Hindlimb muscle (tissue), 1 donor: ENCODE results near the gene DECR2. TPM values are rescaled to one million over a fixed set of nuclear protein-coding genes. Genes with fewer than 3 reads are reported as not detected.
"Not testable (repeated sequence)": the region's sequence is repeated elsewhere in the genome, so short reads cannot be mapped to it uniquely, and the experiment has no call there.

Experiments used
- DNase-seq: peaks from one replicate; pipeline ENCODE4 v3.0.0-alpha.2; 2013
- polyA plus RNA-seq: library from polyadenylated mRNA; unstranded; fragments of 120-200 nt; gene quantifications from one replicate; pipeline ENCODE4 v1.2.1, GENCODE V29; 2013; ENCODE audit not compliant: insufficient read length

DECR2 gene
- polyA plus RNA-seq, 1 donor, result 13.7 TPM

DNA sequence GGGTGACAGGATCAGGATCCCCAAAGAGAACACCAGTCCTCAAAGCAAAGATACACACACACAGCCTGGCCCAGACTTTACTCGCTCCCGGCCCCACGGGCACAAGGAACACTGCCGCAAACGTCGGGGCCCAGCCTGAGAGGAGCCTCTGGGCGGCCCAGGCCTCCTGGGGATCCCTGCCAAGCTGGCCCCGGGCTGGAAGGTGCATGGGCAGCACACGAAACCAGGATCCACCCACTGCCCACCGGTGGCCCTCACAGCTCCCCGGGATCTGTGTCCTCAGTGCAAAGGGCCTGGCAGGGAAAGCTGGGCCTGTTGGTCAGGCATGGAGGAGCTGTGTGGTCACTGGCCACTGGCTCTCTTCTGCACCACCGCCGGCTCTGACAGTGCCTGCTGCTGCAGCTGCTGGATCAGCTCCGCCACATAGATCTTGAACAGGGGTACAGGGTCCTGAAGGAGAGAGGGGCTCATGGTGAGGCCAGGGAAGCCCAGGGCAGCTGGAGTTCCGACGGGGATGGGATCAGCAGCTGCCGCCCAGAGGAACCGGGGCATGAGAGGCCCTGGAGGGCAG, 34.3 kb upstream of the DECR2 start:
- no peak for DNase-seq

DNA sequence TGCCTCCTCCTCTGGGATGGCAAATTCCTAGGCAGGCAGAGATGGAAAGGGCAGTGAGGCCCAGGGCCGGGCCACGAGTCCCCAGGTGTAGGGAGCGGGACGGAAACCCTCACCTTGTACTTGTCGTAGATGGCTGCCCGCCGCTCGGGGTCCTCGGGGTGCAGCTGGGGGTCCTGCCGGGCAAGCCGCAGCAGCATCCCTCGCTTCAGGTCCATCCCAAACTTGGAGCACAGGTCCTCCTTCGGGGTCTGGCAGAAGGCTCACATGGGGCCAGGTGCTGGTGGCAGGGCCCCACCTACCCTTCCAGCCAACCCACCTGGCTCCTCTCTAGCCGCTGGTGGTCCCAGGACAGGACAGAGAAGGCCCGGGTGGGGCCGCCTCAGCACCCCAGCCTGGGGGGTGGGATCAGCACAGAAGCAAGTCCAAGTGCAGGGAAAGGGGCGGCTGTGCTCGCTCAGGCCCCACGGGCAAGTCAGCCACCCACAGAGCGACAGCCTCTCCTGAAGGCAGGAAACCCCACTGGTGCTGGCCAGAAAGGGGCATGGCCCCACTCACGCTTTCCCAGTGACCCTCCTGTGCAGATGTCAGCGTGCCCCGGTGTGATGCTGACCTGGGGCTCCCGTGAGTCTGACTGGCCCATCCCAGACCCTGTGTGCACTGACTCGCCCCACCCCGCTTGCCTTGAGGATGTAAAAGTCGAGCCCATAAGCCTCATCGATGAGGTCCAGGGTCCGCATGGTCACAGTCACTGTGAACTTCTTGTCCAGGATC, 33.1 kb upstream of the DECR2 start:
- no peak for DNase-seq

GRCh38 chr16:369275-369865, 32.3 kb upstream of the DECR2 start:
- DNase-seq, result no peak

- DNase-seq, result no peak
These were observed 31.7 kb upstream of the DECR2 start for GRCh38 chr16:369866-370436.

DNA sequence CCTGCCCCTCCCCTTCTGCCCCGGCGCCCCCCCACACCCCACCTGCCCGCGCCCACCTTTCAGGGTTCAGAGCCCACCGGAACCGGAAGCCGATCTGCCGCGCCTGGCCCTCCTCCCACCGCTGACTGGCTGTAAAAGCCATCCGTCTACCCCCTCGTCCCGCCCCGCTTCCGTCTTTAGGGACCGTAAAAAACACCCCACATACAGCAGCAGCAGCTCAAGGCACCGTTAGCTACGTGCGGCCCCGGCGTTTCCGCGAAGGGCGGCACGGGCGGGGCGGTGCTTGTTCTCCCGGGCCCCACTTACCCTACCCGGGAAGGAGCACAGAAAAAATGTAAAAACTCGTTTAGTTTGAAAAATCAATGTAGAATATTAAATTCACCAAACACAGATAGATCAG, 31.2 kb upstream of the DECR2 start, which contains the start of gene MRPL28:
Gene MRPL28, minus strand, starts transcription at position 96 of the 400 bp plus-strand sequence. CDS start 320 bp downstream, outside the sequence.
- DNase-seq, result peak; percentile 95

DNA sequence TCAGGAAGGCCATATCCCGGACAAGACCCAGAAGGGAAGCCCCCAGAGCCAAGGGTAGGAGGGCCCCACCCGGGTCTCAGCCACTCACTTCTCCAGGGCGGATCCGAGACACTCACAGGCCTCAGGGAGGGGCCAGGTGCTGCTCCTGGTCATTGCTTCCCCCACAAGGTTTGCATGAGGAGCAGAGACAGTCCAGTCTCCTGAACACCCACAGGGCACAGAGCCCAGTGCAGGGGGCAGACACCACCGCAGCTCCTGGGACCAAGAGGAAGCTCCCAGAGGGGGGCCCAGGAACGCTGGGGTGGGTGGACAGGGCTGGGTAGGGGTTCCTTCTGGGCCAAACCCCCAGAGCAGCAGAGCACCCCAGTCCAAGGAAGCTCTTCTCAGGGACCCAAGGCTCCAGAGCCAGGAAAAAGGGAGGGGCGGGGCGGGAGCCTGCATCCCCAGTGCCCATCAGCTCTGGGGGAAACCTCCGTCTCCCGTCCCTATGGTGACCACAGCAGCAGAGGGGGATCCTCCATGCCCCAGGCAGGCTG, 30.6 kb upstream of the DECR2 start:
- DNase-seq, result no peak

DNA sequence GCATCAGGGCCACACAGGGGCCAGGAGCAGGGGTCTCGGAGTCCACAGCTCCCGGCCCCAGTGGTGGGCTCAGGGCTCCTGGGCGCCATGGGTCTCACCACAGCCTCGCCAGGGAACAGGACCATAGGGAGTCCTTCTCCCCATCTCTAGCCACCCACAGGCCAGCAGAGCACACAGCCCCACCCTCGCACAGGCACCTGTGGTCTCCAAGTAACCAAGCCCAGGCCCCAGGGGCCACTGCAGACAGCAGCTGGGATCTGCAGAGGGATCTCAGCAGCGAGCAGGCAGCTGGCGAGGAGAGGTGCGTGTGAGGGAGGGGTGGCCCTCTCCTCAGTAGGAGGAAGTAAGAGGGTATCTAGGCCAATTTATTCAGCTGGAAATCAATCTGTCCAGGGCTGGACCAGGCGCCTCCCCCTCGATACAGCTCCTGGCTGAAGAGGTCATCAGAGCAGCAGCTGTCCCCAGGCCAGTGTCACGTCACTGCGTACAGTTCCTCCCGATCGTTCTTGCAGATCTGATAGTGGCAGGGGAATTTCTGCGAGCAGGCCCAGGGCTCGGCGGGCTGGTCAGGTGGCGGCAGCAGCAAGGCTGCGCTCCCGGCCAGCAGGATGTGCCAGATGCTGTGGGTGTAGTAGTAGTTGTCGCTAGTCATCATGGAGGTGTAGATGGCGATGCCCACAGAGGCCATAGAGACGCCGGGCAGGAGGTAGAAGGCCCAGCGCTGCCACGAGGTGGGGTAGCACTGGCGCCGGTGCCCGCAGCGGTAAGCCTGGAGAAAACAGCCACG, 30.0 kb upstream of the DECR2 start:
- no peak for DNase-seq

DNA sequence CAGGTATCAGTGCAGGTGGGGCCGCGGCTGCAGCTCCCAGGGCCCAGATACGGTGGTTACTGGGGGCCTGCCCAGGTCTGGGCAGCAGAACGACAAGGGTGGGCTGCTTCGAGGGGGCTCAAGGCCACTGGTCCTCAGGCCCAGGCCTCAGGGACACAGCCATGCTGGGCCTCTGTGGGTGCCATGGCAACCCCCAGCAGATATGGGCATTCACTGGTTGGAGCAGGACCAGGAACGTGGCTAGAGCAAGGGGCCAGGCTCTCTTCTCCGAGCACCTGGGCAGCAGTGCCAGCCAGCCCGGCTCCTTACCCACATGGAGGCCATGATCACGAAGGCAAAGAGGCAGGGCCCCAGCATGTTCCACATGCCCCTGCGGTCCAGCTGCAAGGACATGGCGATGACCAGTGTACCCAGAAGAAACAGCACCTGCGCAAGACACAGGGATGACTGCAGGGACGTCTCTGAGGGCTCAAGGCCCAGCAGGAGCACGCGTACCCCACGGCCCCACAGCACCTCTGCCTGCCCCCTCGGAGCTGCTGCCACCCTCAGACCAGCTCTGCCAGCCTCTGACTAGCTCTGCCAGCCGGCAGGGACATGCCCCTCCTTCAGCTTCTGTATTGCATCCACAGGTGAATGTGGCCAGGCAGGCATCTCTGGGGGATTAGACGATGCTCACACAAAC, 29.2 kb upstream of the DECR2 start:
- no peak for DNase-seq

- DNase-seq, result no peak
These were observed 28.6 kb upstream of the DECR2 start for GRCh38 chr16:373020-373598.

DNA sequence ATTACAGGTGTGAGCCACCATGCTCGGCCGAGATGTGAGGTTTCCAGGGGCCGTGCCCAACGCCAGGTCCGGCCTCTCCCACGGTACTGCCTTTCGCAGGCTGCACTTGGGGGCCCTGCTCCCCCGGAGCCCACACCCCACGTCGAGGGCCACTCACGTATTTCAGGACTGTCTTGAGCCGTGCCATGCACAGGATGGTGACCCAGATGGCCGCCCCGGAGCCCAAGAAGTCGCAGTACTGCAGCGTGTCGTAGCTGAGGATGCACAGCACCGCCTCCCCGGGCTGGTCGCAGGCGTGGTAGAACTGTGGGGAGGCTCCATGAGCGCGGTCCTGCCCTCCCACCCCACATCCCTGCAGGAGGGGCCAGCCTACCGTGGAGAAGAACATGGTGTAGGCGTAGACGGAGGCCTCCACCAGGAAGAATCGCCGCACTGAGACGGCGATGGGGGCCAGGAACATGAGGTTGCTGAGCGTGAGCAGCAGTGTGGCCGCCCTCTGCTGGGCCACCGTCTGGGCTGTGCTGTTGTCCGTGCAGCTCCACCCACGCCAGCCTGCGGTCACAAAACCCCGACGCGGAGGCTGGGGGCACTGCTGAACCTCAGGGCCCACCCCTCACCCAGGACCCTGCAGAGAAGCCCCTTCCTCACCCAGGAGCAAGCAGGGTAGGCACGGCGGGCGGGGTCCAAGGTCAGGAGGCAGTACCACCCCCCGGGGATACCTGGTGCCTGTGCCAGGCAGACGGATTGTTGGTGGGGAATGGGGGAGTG, 27.7 kb upstream of the DECR2 start:
- no peak for DNase-seq

DNA sequence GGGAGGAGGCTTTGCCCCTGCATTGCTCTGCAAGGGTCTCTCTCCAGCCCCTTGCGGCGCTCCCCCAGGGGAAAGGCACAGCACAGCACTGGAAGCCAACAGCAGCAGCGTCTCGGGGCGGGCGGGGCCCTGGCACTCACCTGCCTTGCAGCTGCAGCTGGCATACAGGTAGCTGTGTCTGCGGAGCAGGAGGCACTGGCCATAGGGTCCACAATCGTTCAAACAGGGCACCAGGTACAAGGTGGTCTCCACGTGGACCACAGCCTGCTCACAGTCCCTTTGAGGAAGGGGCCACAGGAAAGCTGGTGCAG, 27.1 kb upstream of the DECR2 start:
- DNase-seq, result no peak

- no peak for DNase-seq
These were observed 26.5 kb upstream of the DECR2 start for GRCh38 chr16:375212-375611.

DNA sequence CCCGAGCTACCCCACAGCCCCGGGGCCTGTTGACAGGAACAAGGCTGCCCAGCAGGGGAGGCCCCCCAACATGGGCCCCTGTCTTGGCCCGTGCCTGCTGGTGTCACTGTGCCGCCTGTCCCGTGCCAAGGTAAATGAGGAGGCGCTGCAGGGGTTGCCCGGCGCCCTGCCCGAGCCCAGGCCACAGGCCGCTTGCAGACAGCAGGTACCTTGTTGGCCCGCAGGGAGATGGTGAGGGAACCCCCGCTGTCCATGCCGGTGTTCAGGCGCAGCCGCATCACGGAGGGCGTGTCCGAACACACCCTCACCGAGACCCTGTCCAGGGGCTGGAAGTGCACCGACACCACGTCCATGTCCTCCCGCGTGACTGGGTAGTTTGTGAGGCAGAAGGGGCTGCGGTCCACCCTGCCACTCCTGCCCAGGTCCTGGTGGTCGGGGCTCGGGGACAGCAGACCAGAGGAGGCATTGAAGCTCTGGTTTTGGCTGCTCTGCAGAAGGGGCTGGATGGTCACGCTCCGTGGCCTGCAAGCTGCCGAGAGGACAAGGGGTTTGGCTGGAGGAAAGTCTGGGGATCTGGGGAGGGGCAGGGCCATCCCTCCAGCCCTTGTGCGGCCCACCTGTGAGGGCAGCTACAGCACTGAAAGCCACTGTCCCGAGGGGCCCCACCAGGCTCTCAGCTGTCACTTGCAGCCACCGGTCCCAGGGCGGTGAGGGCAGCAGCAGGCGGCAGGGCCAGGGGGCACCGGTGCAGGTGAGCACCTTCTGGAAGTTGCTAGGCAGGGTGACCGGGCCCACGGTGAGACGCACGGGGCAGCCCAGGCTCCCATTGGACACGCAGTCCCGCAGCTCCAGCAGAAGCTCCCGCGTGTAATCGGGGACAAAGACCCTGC, 25.5 kb upstream of the DECR2 start:
- DNase-seq, result no peak

GRCh38 chr16:376817-377418, 24.8 kb upstream of the DECR2 start:
- DNase-seq, result no peak

DNA sequence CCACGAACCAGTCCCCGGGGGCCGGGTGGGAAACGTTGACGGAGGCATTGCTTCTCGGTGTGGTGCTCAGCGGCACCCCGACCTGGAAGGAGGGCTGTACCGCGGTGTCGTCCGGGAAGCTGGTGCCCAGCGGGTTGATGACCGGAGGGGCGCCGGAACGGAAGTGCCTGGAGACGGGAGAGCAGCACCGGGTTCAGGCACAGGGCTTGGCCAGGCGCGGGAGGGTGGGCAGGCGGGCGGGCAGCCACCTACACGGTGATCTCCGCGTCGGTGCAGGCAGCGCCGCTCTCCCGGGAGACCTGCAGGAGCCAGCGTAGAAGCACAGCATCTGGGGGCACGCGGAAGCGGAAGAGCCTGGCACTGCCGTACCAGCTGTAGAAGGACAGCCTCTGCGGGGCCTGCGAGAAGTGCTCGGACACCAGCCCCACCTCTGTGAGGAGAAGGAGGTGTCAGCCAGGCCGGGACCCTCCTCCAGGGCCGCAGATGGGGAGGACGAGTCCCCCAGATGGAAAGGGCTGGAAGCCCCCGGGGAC, 24.2 kb upstream of the DECR2 start:
- no peak for DNase-seq

GRCh38 chr16:378113-378820, 23.4 kb upstream of the DECR2 start:
- not testable (repeated sequence) for DNase-seq

- DNase-seq, result no peak
These were observed 22.9 kb upstream of the DECR2 start for GRCh38 chr16:378821-379182.

DNA sequence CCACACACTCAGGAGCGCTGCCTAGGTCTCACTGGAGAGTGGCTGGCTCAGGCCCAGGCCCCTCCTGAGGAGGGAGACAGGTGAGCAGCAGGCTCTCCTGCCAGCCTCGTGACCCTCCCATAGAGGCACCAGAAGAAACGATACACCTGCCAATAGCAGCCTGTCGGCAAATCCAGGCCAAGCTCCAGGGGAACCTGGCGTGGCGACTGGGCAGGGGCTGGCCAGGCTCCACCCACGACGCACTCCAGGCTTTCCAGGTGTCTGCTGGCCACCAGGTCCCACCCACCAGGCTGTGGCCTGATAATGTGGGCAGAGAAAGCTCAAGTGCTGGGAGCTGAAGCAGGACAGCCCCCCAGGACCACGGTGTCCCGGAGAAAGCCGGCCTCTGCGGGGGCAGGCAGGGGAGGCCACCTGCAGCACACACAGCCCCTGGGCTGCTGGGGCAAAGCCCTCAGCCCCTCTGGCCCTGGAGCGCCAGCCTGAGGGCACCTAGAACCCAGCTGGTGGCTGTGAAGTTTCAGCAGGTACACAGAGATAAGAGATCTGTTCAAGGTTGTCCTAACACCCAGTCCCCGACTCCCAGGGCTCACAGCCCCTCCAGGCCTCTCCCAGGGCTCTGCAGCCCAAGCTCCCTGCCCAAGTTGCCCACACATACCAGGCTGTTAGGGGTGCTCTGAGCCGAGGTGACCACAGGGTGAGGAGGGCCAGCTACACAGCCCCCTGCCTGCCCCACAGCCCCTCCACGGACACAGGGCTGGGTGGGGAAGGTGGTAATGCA, 22.3 kb upstream of the DECR2 start:
- no peak for DNase-seq
